H1 (cell line): ENCODE results near the gene KLHL36. TPM values are rescaled to one million over a fixed set of nuclear protein-coding genes. Genes with fewer than 3 reads are reported as not detected.

Experiments
- CTCF ChIA-PET: fragments of 300-600 bp; sonication (Branson Sonifier 250); formaldehyde crosslinking; loops from one replicate; lab custom pipeline; 2021; ENCODE audit not compliant: partially characterized antibody; lab: Charles Lee
- POLR2A ChIA-PET: fragments of 300-600 bp; sonication (Branson Sonifier 250); formaldehyde crosslinking; loops from one replicate; lab custom pipeline; 2021; ENCODE audit warnings: inconsistent platforms; ENCODE audit not compliant: partially characterized antibody; lab: Charles Lee
- DNase-seq, 2 experiments: peaks; one replicate each; pipeline versions ENCODE4 v3.0.0 to v3.0.0-alpha.2; 2010 to 2022; ENCODE audit warnings: low spot score in 2 of 2, low read depth in 1 of 2, mixed read lengths in 1 of 2
- FAIRE-seq: peaks from 2 replicates; lab custom pipeline; 2011; peaks lifted over from hg19 to GRCh38; lab: Jason Lieb, UNC
- H2AFZ ChIP-seq: 2 replicates; pipeline ENCODE4 v1.8.1; 2012; ENCODE audit warnings: low read length, inconsistent platforms
- H2AK5ac ChIP-seq: 2 replicates; pipeline ENCODE4 v1.6.1; 2013; ENCODE audit warnings: low read depth, low read length
- H2BK120ac ChIP-seq: replicated peaks from 2 replicates; pipeline ENCODE3; 2013; ENCODE audit warnings: low read depth, low read length, inconsistent platforms
- H2BK12ac ChIP-seq: 2 replicates; pipeline ENCODE4 v1.6.1; 2013; ENCODE audit warnings: low read depth, low read length
- H2BK15ac ChIP-seq: 2 replicates; pipeline ENCODE4 v1.6.1; 2013; ENCODE audit warnings: low read length
- H2BK20ac ChIP-seq: 2 replicates; pipeline ENCODE4 v1.6.1; 2013; ENCODE audit warnings: low read length
- H2BK5ac ChIP-seq: 2 replicates; pipeline ENCODE4 v1.6.1; 2013; ENCODE audit warnings: low read depth, low read length
- H3K14ac ChIP-seq: 2 replicates; pipeline ENCODE4 v1.6.1; 2013; ENCODE audit warnings: inconsistent platforms; ENCODE audit not compliant: insufficient read length
- H3K18ac ChIP-seq: 2 replicates; pipeline ENCODE4 v1.6.1; 2013; ENCODE audit warnings: low read length; ENCODE audit errors: extremely low read depth
- H3K23ac ChIP-seq: 2 replicates; pipeline ENCODE4 v1.6.1; 2013; ENCODE audit warnings: inconsistent platforms; ENCODE audit not compliant: insufficient read length
- H3K23me2 ChIP-seq: 2 replicates; pipeline ENCODE4 v1.6.1; 2013; ENCODE audit warnings: low read depth, low read length
- H3K27ac ChIP-seq: 2 replicates; pipeline ENCODE4 v1.6.1; 2011; ENCODE audit warnings: low read depth, low read length, inconsistent platforms
- H3K27me3 ChIP-seq, 4 experiments: replicated peaks in 1 of 4; 1 replicate in 1 of 4; 2 replicates in 3 of 4; pipeline versions ENCODE4 v1.6.1 to v1.8.1; 2011 to 2013; ENCODE audit warnings: low read length in 3 of 4, mild to moderate bottlenecking in 3 of 4, inconsistent platforms in 2 of 4, mixed read lengths in 2 of 4, moderate library complexity in 1 of 4; ENCODE audit not compliant: control insufficient read depth in 3 of 4, insufficient read depth in 3 of 4; ENCODE audit errors: extremely low read depth in 1 of 4
- H3K36me3 ChIP-seq, 4 experiments: 2 replicates each; pipeline versions ENCODE4 v1.6.1 to v1.8.1; 2011 to 2013; ENCODE audit warnings: mild to moderate bottlenecking in 4 of 4, low read length in 3 of 4, moderate library complexity in 2 of 4, control low read depth in 1 of 4, inconsistent platforms in 1 of 4; ENCODE audit not compliant: insufficient read depth in 4 of 4, control insufficient read depth in 2 of 4
- H3K4ac ChIP-seq: replicated peaks from 2 replicates; pipeline ENCODE3; 2013; ENCODE audit warnings: low read length, low read depth, mixed read lengths, inconsistent platforms; ENCODE audit not compliant: insufficient read length
- H3K4me1 ChIP-seq, 4 experiments: replicated peaks in 1 of 4; 1 replicate in 1 of 4; 2 replicates in 3 of 4; pipeline versions ENCODE4 v1.6.1 to v1.8.1; 2011 to 2013; ENCODE audit warnings: low read length in 3 of 4, inconsistent platforms in 2 of 4, mixed read lengths in 1 of 4; ENCODE audit not compliant: insufficient read depth in 4 of 4, control insufficient read depth in 3 of 4
- H3K4me2 ChIP-seq, 2 experiments: 2 replicates each; pipeline versions ENCODE4 v1.6.1 to v1.8.1; 2011 to 2013; ENCODE audit warnings: low read depth in 2 of 2, low read length in 2 of 2, control low read depth in 1 of 2, inconsistent platforms in 1 of 2, mild to moderate bottlenecking in 1 of 2; ENCODE audit not compliant: insufficient read depth in 1 of 2
- H3K4me3 ChIP-seq, 4 experiments: fragments of 200-600, 300-600 bp in 1 of 4; sonication (generic), shearing (Covaris generic), sonication (Bioruptor Twin) in 1 of 4; 2 replicates each; pipeline versions ENCODE4 v1.5.1 to v1.8.1; 2011 to 2016; ENCODE audit warnings: low read length in 4 of 4, low read depth in 3 of 4, control low read depth in 2 of 4, inconsistent platforms in 2 of 4, mild to moderate bottlenecking in 2 of 4, mixed read lengths in 1 of 4, moderate library complexity in 1 of 4; ENCODE audit not compliant: insufficient read depth in 2 of 4; ENCODE audit errors: extremely low read depth in 1 of 4
- H3K56ac ChIP-seq: replicated peaks from 2 replicates; pipeline ENCODE3; 2013; ENCODE audit warnings: low read depth, mild to moderate bottlenecking, mixed read lengths, low read length, inconsistent platforms; ENCODE audit not compliant: insufficient read length
- H3K79me1 ChIP-seq: 2 replicates; pipeline ENCODE4 v1.6.1; 2013; ENCODE audit warnings: low read depth, low read length, control low read depth
- H3K79me2 ChIP-seq, 2 experiments: 2 replicates each; pipeline versions ENCODE4 v1.6.1 to v1.8.1; 2012 to 2013; ENCODE audit warnings: low read length in 2 of 2, mild to moderate bottlenecking in 2 of 2, inconsistent platforms in 1 of 2; ENCODE audit not compliant: insufficient read depth in 2 of 2, control insufficient read depth in 1 of 2
- H3K9ac ChIP-seq, 4 experiments: replicated peaks in 1 of 4; 1 replicate in 1 of 4; 2 replicates in 3 of 4; pipeline versions ENCODE4 v1.6.1 to v1.8.1; 2011 to 2013; ENCODE audit warnings: low read depth in 3 of 4, low read length in 3 of 4, control low read depth in 2 of 4, mild to moderate bottlenecking in 2 of 4, moderate library complexity in 2 of 4, inconsistent platforms in 1 of 4; ENCODE audit errors: extremely low read depth in 1 of 4
- H3K9me3 ChIP-seq, 2 experiments: 2 replicates each; pipeline versions ENCODE4 v1.6.1 to v1.8.1; 2012 to 2013; ENCODE audit warnings: mild to moderate bottlenecking in 2 of 2, moderate library complexity in 2 of 2, control low read depth in 1 of 2, inconsistent platforms in 1 of 2, low read depth in 1 of 2, low read length in 1 of 2, mixed read lengths in 1 of 2; ENCODE audit not compliant: insufficient read depth in 2 of 2
- H4K20me1 ChIP-seq, 2 experiments: replicated peaks in 1 of 2; 2 replicates each; pipeline versions ENCODE3 to v1.8.1; 2011 to 2013; ENCODE audit warnings: inconsistent platforms in 2 of 2, low read length in 2 of 2, mild to moderate bottlenecking in 1 of 2; ENCODE audit not compliant: insufficient read depth in 2 of 2, control insufficient read depth in 1 of 2
- H4K5ac ChIP-seq: 2 replicates; pipeline ENCODE4 v1.6.1; 2013; ENCODE audit warnings: low read length, low read depth, mixed read lengths, inconsistent platforms; ENCODE audit not compliant: insufficient read length
- H4K8ac ChIP-seq: 2 replicates; pipeline ENCODE4 v1.8.0; 2013; ENCODE audit warnings: mild to moderate bottlenecking, moderate library complexity, low read length, inconsistent platforms; ENCODE audit not compliant: insufficient read depth; ENCODE audit errors: extremely low read depth
- H4K91ac ChIP-seq: replicated peaks from 2 replicates; pipeline ENCODE3; 2013; ENCODE audit warnings: low read length, mixed read lengths, inconsistent platforms; ENCODE audit not compliant: insufficient read length
- ASH2L ChIP-seq: fragments of 200-600, 300-600 bp; sonication (generic); IDR thresholded peaks from one replicate; pipeline ENCODE4 v1.7.1; 2017; ENCODE audit warnings: low read length
- BCL11A ChIP-seq, 2 experiments: IDR thresholded peaks; one replicate each; pipeline ENCODE4 v1.6.1; 2011; ENCODE audit warnings: low read depth in 2 of 2, low read length in 2 of 2, mild to moderate bottlenecking in 2 of 2
- EP300 ChIP-seq, 2 experiments: IDR thresholded peaks; 1 replicate in 1 of 2; 2 replicates in 1 of 2; pipeline ENCODE4 v1.6.1; 2011 to 2012; ENCODE audit warnings: low read depth in 2 of 2, low read length in 2 of 2, mild to moderate bottlenecking in 2 of 2, borderline replicate concordance in 1 of 2, inconsistent platforms in 1 of 2, moderate library complexity in 1 of 2
- RNF2 ChIP-seq: fragments of 200-900, 300-1000 bp; sonication (generic); IDR thresholded peaks from 2 replicates; pipeline ENCODE4 v1.7.1; 2016; ENCODE audit warnings: borderline replicate concordance, low read depth, mild to moderate bottlenecking, antibody characterized with exemption, low read length; ENCODE audit not compliant: poor library complexity, severe bottlenecking; ENCODE audit errors: missing control alignments
- WGBS, 2 experiments: shearing (Covaris generic) in 1 of 2; methylation state at CpG; one replicate each; pipeline versions ENCODE4 v1.1.6 to v1.1.7; 2013 to 2015; ENCODE audit warnings: low lambda C conversion rate in 2 of 2, mixed read lengths in 2 of 2, inconsistent platforms in 1 of 2, low coverage in 1 of 2, missing lambda C conversion rate in 1 of 2; ENCODE audit not compliant: insufficient replicate concordance in 2 of 2, insufficient coverage in 1 of 2, insufficient read length in 1 of 2; ENCODE audit errors: extremely low coverage in 1 of 2, missing lambda C conversion rate in 1 of 2; 5-methylcytosine and 5-hydroxymethylcytosine counted together
- polyA plus RNA-seq, 7 experiments: library from polyadenylated mRNA; depleted of rRNA in 3 of 7; stranded (reverse) in 5 of 7; unstranded in 2 of 7; fragments of >200 nt in 5 of 7; fragments of 200-250 nt in 2 of 7; gene quantifications; 1 replicate in 5 of 7; 2 replicates in 1 of 7; 4 replicates in 1 of 7; pipeline versions ENCODE4 v1.2.1 to v1.2.3, GENCODE V29; 2011 to 2013; ENCODE audit warnings: missing spikeins in 2 of 7, mixed read lengths in 2 of 7
- total RNA-seq: library from RNA; stranded (reverse); fragmentation: NEBNext Ultra II Directional; extraction: Animal tissue kit (Norgen Biotek cat#: 25700); gene quantifications from 2 replicates; pipeline ENCODE4 v1.2.1, GENCODE V29; 2021

The KLHL36 gene
- total and polyA plus RNA-seq, 2 of the 8 experiments (the other 6 are each of a cell fraction or from before 2014, with no cell fraction given) = 22.9 to 33.6 TPM

DNA sequence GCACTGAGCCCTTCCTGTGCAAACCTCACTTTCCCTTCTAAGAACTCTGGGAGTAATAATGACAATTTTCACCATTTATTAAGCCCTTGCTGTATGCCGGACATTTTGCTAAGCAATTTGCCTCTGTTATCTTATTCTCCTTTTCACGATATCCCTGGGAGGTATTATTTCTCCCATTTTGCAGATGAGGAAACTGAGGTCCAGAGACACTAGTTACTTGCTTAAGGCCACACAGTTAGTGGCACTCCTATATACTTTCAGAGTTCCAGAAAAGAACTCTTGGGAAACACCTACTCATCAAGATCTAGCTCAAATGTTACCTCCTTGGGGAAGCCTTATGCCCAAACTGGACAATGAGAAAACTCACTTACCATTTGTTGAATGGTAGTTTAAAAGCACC, 46.7 kb downstream of the KLHL36 start:
- no peak overlapping the region for H2BK15ac ChIP-seq
- H3K9ac ChIP-seq = no peak overlapping the region
- no peak overlapping the region for H3K27ac ChIP-seq
- no peak overlapping the region for H2BK12ac ChIP-seq
- no peak overlapping the region for H3K14ac ChIP-seq
- H3K23me2 ChIP-seq = peaks cover 2% of the 10 kb centered on the region
- ChIA-PET CTCF (interaction anchor here (0.9 to 4.7 kb wide), 9 partner anchors 9 to 520 kb away, joined by 3 to 19 read pairs (median 4); no protein-coding TSS in a partner anchor), POLR2A (interaction anchor here (1.1 to 1.5 kb wide), 4 partner anchors 9 to 19 kb away, joined by 3 to 5 read pairs (median 4); no protein-coding TSS in a partner anchor)
- H3K79me1 ChIP-seq = no peaks in the 10 kb centered on the region
- H3K9me3 ChIP-seq = no peaks in the 10 kb centered on the region
- H3K79me2 ChIP-seq = peaks cover under 1 to 2% of the 10 kb centered on the region in 2 experiments; a peak in 3 of 4 replicates
- no peak overlapping the region; the same call in 1 of the 2 replicates for H4K8ac ChIP-seq
- H2AK5ac ChIP-seq = no peak overlapping the region
- H4K20me1 ChIP-seq = no peaks in the 10 kb centered on the region
- FAIRE-seq = no peak
- H3K4ac ChIP-seq = no peak overlapping the region
- H2BK120ac ChIP-seq = no peak overlapping the region
- DNase-seq = no peak
- WGBS, 2 experiments = 89% methylated on average over 2 of the region's 2 CpGs; no CpG with 5 or more reads in 1 of the 2 experiments
- peaks cover 0 to 4% (median 2%) of the 10 kb centered on the region in 4 experiments; a peak in 2 of 7 replicates for H3K4me1 ChIP-seq
- no peak overlapping the region for H3K56ac ChIP-seq
- no peak overlapping the region for H2BK20ac ChIP-seq
- H4K91ac ChIP-seq = no peak overlapping the region
- no peak overlapping the region for H3K4me3 ChIP-seq
- no peak overlapping the region for H3K18ac ChIP-seq
- H4K5ac ChIP-seq = no peak overlapping the region
- H3K4me2 ChIP-seq = no peak overlapping the region
- no peaks in the 10 kb centered on the region for H3K36me3 ChIP-seq
- no peaks in the 10 kb centered on the region for H3K27me3 ChIP-seq
- H3K23ac ChIP-seq = no peak overlapping the region
- no peak overlapping the region for H2BK5ac ChIP-seq
- H2AFZ ChIP-seq = no peak overlapping the region
- no peak for TF ChIP-seq BCL11A (IDR thresholded peaks at IDR 0.05; ENCODE audit: low read depth in 2 of 2, low read length in 2 of 2)
- no peak for TF ChIP-seq EP300 (IDR thresholded peaks at IDR 0.05; ENCODE audit: borderline replicate concordance in 1 of 2, low read depth in 2 of 2, low read length in 2 of 2)
- no peak for TF ChIP-seq RNF2
- TF ChIP-seq ASH2L = no peak
